ENCODE measurements around the gene OR4A15. TPM values are rescaled to one million over a fixed set of nuclear protein-coding genes. Genes with fewer than 3 reads are reported as not detected.

Gene OR4A15
- total and polyA plus RNA-seq, 2 experiments from 2014 or later: not detected

- no peaks in the 10 kb centered on the region for H3F3A ChIP-seq (replicated peaks; ENCODE audit: low read depth)
- no peak for DNase-seq (ENCODE audit: low spot score)
- no peaks in the 10 kb centered on the region for H3K9me2 ChIP-seq (ENCODE audit: insufficient read depth)
- Mint-ChIP-seq H3K4me3 (no peak overlapping the region), H3K27me3 (ENCODE audit: insufficient read depth, low read depth, poor library complexity) (no peaks in the 10 kb centered on the region), H3K36me3 (ENCODE audit: low read depth) (peaks cover 25% of the 10 kb centered on the region), H3K4me1 (no peaks in the 10 kb centered on the region), H3K27ac (no peak overlapping the region), H3K9me3 (peaks cover 88% of the 10 kb centered on the region)
- no peak overlapping the region for H2AFZ ChIP-seq
- H3K79me2 ChIP-seq (replicated peaks; ENCODE audit: insufficient read depth): no peaks in the 10 kb centered on the region
- ATAC-seq: no peak
- no peak overlapping the region for H3K27ac ChIP-seq (ENCODE audit: low read depth)
- H3K4me3 ChIP-seq: no peak overlapping the region
- H3K36me3 ChIP-seq (ENCODE audit: insufficient read depth): peaks cover 9% of the 10 kb centered on the region
- no peak for TF ChIP-seq CTCF (conservative IDR thresholded peaks at IDR 0.05; ENCODE audit: low read depth in 2 of 2)
- TF ChIP-seq, protein P1, sequence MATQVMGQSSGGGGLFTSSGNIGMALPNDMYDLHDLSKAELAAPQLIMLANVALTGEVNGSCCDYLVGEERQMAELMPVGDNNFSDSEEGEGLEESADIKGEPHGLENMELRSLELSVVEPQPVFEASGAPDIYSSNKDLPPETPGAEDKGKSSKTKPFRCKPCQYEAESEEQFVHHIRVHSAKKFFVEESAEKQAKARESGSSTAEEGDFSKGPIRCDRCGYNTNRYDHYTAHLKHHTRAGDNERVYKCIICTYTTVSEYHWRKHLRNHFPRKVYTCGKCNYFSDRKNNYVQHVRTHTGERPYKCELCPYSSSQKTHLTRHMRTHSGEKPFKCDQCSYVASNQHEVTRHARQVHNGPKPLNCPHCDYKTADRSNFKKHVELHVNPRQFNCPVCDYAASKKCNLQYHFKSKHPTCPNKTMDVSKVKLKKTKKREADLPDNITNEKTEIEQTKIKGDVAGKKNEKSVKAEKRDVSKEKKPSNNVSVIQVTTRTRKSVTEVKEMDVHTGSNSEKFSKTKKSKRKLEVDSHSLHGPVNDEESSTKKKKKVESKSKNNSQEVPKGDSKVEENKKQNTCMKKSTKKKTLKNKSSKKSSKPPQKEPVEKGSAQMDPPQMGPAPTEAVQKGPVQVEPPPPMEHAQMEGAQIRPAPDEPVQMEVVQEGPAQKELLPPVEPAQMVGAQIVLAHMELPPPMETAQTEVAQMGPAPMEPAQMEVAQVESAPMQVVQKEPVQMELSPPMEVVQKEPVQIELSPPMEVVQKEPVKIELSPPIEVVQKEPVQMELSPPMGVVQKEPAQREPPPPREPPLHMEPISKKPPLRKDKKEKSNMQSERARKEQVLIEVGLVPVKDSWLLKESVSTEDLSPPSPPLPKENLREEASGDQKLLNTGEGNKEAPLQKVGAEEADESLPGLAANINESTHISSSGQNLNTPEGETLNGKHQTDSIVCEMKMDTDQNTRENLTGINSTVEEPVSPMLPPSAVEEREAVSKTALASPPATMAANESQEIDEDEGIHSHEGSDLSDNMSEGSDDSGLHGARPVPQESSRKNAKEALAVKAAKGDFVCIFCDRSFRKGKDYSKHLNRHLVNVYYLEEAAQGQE (IDR thresholded peaks at IDR 0.05; ENCODE audit: unreplicated experiment): no peak
- no peak for TF ChIP-seq STAT1 (IDR thresholded peaks at IDR 0.05; ENCODE audit: unreplicated experiment)
- TF ChIP-seq ZNF462 (CRISPR knock-in tag; IDR thresholded peaks at IDR 0.05): no peak
- no peak for TF ChIP-seq ZNF114 (CRISPR knock-in tag; IDR thresholded peaks at IDR 0.05)
- H3K27me3 ChIP-seq (ENCODE audit: insufficient read depth): no peaks in the 10 kb centered on the region
- H4K20me1 ChIP-seq (replicated peaks; ENCODE audit: insufficient read depth): no peaks in the 10 kb centered on the region
- H3K4me1 ChIP-seq (ENCODE audit: insufficient read depth): no peaks in the 10 kb centered on the region
- no peak overlapping the region for H3K4me2 ChIP-seq
Measured at GRCh38 chr11:55349032-55349431, 18.7 kb upstream of the OR4A15 start.

Measured in GM23338 (cell line).